Measurements from ENCODE around the gene GPR15.

The GPR15 gene

DNA sequence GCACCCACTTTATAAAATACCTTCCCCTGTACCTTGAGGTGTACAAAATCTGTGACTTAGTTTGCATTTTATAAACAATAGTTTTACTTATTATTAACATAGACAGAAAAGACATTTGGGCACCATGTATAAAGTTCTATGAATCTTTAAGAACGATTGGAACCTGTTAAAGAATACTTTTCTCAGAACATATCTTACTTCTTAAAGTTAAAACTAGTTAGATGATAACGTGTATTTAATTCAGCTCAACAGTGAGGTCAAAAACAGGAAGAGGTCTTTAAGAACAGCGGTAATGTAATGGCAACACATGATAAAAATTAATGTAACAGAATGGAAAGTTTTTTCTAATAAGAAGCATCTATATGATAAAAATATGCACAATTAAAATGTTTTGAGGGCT lies 36.6 kb downstream of the GPR15 start:
- no peak for ATAC-seq
- TF ChIP-seq CSDC2 (CRISPR knock-in tag; IDR thresholded peaks at IDR 0.05) (no peak), PATZ1 (CRISPR knock-in tag; IDR thresholded peaks at IDR 0.05; ENCODE audit: borderline replicate concordance) (no peak), SNAI2 (CRISPR knock-in tag; IDR thresholded peaks at IDR 0.05) (no peak), ZFP3 (CRISPR knock-in tag; IDR thresholded peaks at IDR 0.05) (no peak), RARB (CRISPR knock-in tag; IDR thresholded peaks at IDR 0.05) (no peak), ZNF8 (CRISPR knock-in tag; IDR thresholded peaks at IDR 0.05) (no peak)

GRCh38 chr3:98573181-98573728 lies 41.5 kb downstream of the GPR15 start:
- TF ChIP-seq, protein P1, sequence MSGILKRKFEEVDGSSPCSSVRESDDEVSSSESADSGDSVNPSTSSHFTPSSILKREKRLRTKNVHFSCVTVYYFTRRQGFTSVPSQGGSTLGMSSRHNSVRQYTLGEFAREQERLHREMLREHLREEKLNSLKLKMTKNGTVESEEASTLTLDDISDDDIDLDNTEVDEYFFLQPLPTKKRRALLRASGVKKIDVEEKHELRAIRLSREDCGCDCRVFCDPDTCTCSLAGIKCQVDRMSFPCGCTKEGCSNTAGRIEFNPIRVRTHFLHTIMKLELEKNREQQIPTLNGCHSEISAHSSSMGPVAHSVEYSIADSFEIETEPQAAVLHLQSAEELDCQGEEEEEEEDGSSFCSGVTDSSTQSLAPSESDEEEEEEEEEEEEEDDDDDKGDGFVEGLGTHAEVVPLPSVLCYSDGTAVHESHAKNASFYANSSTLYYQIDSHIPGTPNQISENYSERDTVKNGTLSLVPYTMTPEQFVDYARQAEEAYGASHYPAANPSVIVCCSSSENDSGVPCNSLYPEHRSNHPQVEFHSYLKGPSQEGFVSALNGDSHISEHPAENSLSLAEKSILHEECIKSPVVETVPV (CRISPR knock-in tag; IDR thresholded peaks at IDR 0.05) = no peak
- TF ChIP-seq GLIS3 (CRISPR knock-in tag; IDR thresholded peaks at IDR 0.05) = no peak
- TF ChIP-seq ZFP30 (CRISPR knock-in tag; IDR thresholded peaks at IDR 0.05) = no peak
- TF ChIP-seq ZNF70 (CRISPR knock-in tag; IDR thresholded peaks at IDR 0.05) = no peak
- TF ChIP-seq, protein P2, sequence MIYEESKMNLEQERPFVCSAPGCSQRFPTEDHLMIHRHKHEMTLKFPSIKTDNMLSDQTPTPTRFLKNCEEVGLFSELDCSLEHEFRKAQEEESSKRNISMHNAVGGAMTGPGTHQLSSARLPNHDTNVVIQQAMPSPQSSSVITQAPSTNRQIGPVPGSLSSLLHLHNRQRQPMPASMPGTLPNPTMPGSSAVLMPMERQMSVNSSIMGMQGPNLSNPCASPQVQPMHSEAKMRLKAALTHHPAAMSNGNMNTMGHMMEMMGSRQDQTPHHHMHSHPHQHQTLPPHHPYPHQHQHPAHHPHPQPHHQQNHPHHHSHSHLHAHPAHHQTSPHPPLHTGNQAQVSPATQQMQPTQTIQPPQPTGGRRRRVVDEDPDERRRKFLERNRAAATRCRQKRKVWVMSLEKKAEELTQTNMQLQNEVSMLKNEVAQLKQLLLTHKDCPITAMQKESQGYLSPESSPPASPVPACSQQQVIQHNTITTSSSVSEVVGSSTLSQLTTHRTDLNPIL (CRISPR knock-in tag; IDR thresholded peaks at IDR 0.05; ENCODE audit: low read depth) = no peak
- TF ChIP-seq BACH2 (CRISPR knock-in tag; IDR thresholded peaks at IDR 0.05; ENCODE audit: borderline replicate concordance) = no peak
- TF ChIP-seq PPARA (CRISPR knock-in tag; IDR thresholded peaks at IDR 0.05; ENCODE audit: borderline replicate concordance) = no peak
- TF ChIP-seq ZNF8 (CRISPR knock-in tag; IDR thresholded peaks at IDR 0.05) = no peak
- TF ChIP-seq, protein P3, sequence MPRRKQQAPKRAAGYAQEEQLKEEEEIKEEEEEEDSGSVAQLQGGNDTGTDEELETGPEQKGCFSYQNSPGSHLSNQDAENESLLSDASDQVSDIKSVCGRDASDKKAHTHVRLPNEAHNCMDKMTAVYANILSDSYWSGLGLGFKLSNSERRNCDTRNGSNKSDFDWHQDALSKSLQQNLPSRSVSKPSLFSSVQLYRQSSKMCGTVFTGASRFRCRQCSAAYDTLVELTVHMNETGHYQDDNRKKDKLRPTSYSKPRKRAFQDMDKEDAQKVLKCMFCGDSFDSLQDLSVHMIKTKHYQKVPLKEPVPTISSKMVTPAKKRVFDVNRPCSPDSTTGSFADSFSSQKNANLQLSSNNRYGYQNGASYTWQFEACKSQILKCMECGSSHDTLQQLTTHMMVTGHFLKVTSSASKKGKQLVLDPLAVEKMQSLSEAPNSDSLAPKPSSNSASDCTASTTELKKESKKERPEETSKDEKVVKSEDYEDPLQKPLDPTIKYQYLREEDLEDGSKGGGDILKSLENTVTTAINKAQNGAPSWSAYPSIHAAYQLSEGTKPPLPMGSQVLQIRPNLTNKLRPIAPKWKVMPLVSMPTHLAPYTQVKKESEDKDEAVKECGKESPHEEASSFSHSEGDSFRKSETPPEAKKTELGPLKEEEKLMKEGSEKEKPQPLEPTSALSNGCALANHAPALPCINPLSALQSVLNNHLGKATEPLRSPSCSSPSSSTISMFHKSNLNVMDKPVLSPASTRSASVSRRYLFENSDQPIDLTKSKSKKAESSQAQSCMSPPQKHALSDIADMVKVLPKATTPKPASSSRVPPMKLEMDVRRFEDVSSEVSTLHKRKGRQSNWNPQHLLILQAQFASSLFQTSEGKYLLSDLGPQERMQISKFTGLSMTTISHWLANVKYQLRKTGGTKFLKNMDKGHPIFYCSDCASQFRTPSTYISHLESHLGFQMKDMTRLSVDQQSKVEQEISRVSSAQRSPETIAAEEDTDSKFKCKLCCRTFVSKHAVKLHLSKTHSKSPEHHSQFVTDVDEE (CRISPR knock-in tag; IDR thresholded peaks at IDR 0.05) = no peak
- no peak for TF ChIP-seq ESRRG (CRISPR knock-in tag; IDR thresholded peaks at IDR 0.05)
- TF ChIP-seq ISL1 (CRISPR knock-in tag; IDR thresholded peaks at IDR 0.05) = no peak
- TF ChIP-seq, protein P4, sequence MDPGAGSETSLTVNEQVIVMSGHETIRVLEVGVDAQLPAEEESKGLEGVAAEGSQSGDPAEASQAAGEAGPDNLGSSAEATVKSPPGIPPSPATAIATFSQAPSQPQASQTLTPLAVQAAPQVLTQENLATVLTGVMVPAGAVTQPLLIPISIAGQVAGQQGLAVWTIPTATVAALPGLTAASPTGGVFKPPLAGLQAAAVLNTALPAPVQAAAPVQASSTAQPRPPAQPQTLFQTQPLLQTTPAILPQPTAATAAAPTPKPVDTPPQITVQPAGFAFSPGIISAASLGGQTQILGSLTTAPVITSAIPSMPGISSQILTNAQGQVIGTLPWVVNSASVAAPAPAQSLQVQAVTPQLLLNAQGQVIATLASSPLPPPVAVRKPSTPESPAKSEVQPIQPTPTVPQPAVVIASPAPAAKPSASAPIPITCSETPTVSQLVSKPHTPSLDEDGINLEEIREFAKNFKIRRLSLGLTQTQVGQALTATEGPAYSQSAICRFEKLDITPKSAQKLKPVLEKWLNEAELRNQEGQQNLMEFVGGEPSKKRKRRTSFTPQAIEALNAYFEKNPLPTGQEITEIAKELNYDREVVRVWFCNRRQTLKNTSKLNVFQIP (CRISPR knock-in tag; IDR thresholded peaks at IDR 0.05; ENCODE audit: borderline replicate concordance, low read depth) = no peak
- TF ChIP-seq PATZ1 (CRISPR knock-in tag; IDR thresholded peaks at IDR 0.05; ENCODE audit: borderline replicate concordance) = no peak
- no peak for TF ChIP-seq TCF4 (CRISPR knock-in tag; IDR thresholded peaks at IDR 0.05; ENCODE audit: borderline replicate concordance)
- TF ChIP-seq RARB (CRISPR knock-in tag; IDR thresholded peaks at IDR 0.05) = no peak
- TF ChIP-seq OSR1 (CRISPR knock-in tag; IDR thresholded peaks at IDR 0.05) = no peak
- TF ChIP-seq ZFP3 (CRISPR knock-in tag; IDR thresholded peaks at IDR 0.05) = no peak
- TF ChIP-seq ZC3H10 (CRISPR knock-in tag; IDR thresholded peaks at IDR 0.05) = no peak
- TF ChIP-seq SNAI2 (CRISPR knock-in tag; IDR thresholded peaks at IDR 0.05) = no peak
- no peak for TF ChIP-seq ZNF565 (CRISPR knock-in tag; conservative IDR thresholded peaks at IDR 0.05; ENCODE audit: low read depth)
- ATAC-seq = peak; percentile 55; the same call in 2 of the 3 replicates
